ENCODE measurements around the gene PPP3CA. TPM values are rescaled to one million over a fixed set of nuclear protein-coding genes. Genes with fewer than 3 reads are reported as not detected.

Gene PPP3CA
- total and polyA plus RNA-seq, 2 of the 8 experiments (the other 6 are each of a cell fraction or from before 2014, with no cell fraction given) = 7.9 to 35.0 TPM

GRCh38 chr4:101066626-101067170 lies 280.6 kb downstream of the PPP3CA start:
- no peak overlapping the region for H2BK12ac ChIP-seq (ENCODE audit: low read depth, low read length)
- no peak overlapping the region for H3K18ac ChIP-seq (ENCODE audit: extremely low read depth, low read length)
- no peak overlapping the region for H2AK5ac ChIP-seq (ENCODE audit: low read depth, low read length)
- H3K36me3 ChIP-seq (ENCODE audit: control insufficient read depth in 2 of 4, insufficient read depth in 4 of 4, low read length in 3 of 4) = no peaks in the 10 kb centered on the region
- H2AFZ ChIP-seq (ENCODE audit: low read length) = no peak overlapping the region
- H3K14ac ChIP-seq (ENCODE audit: insufficient read length) = no peak overlapping the region
- H3K23ac ChIP-seq (ENCODE audit: insufficient read length) = no peak overlapping the region
- CTCF ChIA-PET (ENCODE audit: partially characterized antibody) = no interaction called here
- H3K4me2 ChIP-seq (ENCODE audit: insufficient read depth in 1 of 2, low read depth in 2 of 2, low read length in 2 of 2) = no peak overlapping the region
- H4K91ac ChIP-seq (replicated peaks; ENCODE audit: insufficient read length, low read length) = no peak overlapping the region
- no peak overlapping the region for H2BK15ac ChIP-seq (ENCODE audit: low read length)
- H3K79me2 ChIP-seq (ENCODE audit: control insufficient read depth in 1 of 2, insufficient read depth in 2 of 2, low read length in 2 of 2) = no peaks in the 10 kb centered on the region
- no peak for TF ChIP-seq EGR1 (IDR thresholded peaks at IDR 0.05; ENCODE audit: borderline replicate concordance, low read depth, low read length)
- TF ChIP-seq POLR2AphosphoS5 (IDR thresholded peaks at IDR 0.05; ENCODE audit: low read depth, low read length) = no peak
- TF ChIP-seq HDAC6 (IDR thresholded peaks at IDR 0.05; ENCODE audit: low read depth, low read length) = no peak
- TF ChIP-seq ATF3 (IDR thresholded peaks at IDR 0.05; ENCODE audit: insufficient read depth, low read depth, low read length) = no peak
- TF ChIP-seq CBX5 (IDR thresholded peaks at IDR 0.05; ENCODE audit: low read depth, low read length) = no peak
- no peak for TF ChIP-seq SRF (IDR thresholded peaks at IDR 0.05; ENCODE audit: low read depth, low read length)
- TF ChIP-seq CBX8 (IDR thresholded peaks at IDR 0.05; ENCODE audit: borderline replicate concordance, low read depth, low read length) = no peak
- TF ChIP-seq CHD1 (IDR thresholded peaks at IDR 0.05; ENCODE audit: low read depth, low read length) = no peak
- no peak for TF ChIP-seq TAF7 (optimal IDR thresholded peaks at IDR 0.05; ENCODE audit: borderline replicate concordance, low read depth, low read length)
- no peak for TF ChIP-seq TCF12 (IDR thresholded peaks at IDR 0.05; ENCODE audit: low read depth, low read length)
- H3K9ac ChIP-seq (replicated peaks in 1 of 4; ENCODE audit: extremely low read depth in 1 of 4, low read depth in 3 of 4, low read length in 3 of 4) = no peak overlapping the region
- H2BK5ac ChIP-seq (ENCODE audit: low read depth, low read length) = no peak overlapping the region
- no peak overlapping the region for H3K4ac ChIP-seq (replicated peaks; ENCODE audit: insufficient read length, low read depth, low read length)
- H4K20me1 ChIP-seq (replicated peaks in 1 of 2; ENCODE audit: control insufficient read depth in 1 of 2, insufficient read depth in 2 of 2, low read length in 2 of 2) = no peaks in the 10 kb centered on the region
- H3K27me3 ChIP-seq (replicated peaks in 1 of 4; ENCODE audit: control insufficient read depth in 3 of 4, extremely low read depth in 1 of 4, insufficient read depth in 3 of 4, low read length in 3 of 4) = no peaks in the 10 kb centered on the region
- no peak overlapping the region for H2BK120ac ChIP-seq (replicated peaks; ENCODE audit: low read depth, low read length)
- H3K27ac ChIP-seq (ENCODE audit: low read depth, low read length) = no peak overlapping the region
- H3K4me3 ChIP-seq (ENCODE audit: extremely low read depth in 1 of 4, insufficient read depth in 2 of 4, low read depth in 3 of 4, low read length in 4 of 4) = no peak overlapping the region
- no peak overlapping the region for H2BK20ac ChIP-seq (ENCODE audit: low read length)
- H4K5ac ChIP-seq (ENCODE audit: insufficient read length, low read depth, low read length) = no peak overlapping the region
- POLR2A ChIA-PET (ENCODE audit: partially characterized antibody) = no interaction called here
- H3K4me1 ChIP-seq (replicated peaks in 1 of 4; ENCODE audit: control insufficient read depth in 3 of 4, insufficient read depth in 4 of 4, low read length in 3 of 4) = no peaks in the 10 kb centered on the region; a peak in 1 of 7 replicates
- no peak overlapping the region for H3K56ac ChIP-seq (replicated peaks; ENCODE audit: insufficient read length, low read depth, low read length)
- no peaks in the 10 kb centered on the region for H3K23me2 ChIP-seq (ENCODE audit: low read depth, low read length)
- FAIRE-seq = no peak
- 84% methylated on average over 6 of the region's 6 CpGs; no CpG with 5 or more reads in 1 of the 2 experiments for WGBS, 2 experiments (ENCODE audit: extremely low coverage in 1 of 2, insufficient coverage in 1 of 2, insufficient read length in 1 of 2, insufficient replicate concordance in 2 of 2, low coverage in 1 of 2, low lambda C conversion rate in 2 of 2, missing lambda C conversion rate in 1 of 2)
- no peaks in the 10 kb centered on the region for H3K9me3 ChIP-seq (ENCODE audit: insufficient read depth in 2 of 2, low read depth in 1 of 2, low read length in 1 of 2)
- no peak overlapping the region for H4K8ac ChIP-seq (ENCODE audit: extremely low read depth, insufficient read depth, low read length)
- no peak for DNase-seq (ENCODE audit: low read depth in 1 of 2, low spot score in 2 of 2)
- H3K79me1 ChIP-seq (ENCODE audit: low read depth, low read length) = no peaks in the 10 kb centered on the region

Data from H1 (cell line).